ENCODE measurements around the gene VWA5B2. TPM values are rescaled to one million over a fixed set of nuclear protein-coding genes. Genes with fewer than 3 reads are reported as not detected.

VWA5B2 gene
- total and polyA plus RNA-seq, 2 of the 4 experiments (the other 2 are of a cell fraction) = not detected

GRCh38 chr3:184239708-184240107 is 10.3 kb downstream of the VWA5B2 start:
- ChIA-PET CTCF (interaction anchor here (0.6 to 3.1 kb wide), 2 partner anchors 10 to 12 kb away, joined by 4 to 10 read pairs; partner anchors contain the start of gene VWA5B2), POLR2A (ENCODE audit: unreplicated experiment) (no interaction called here)
- Histone ChIP-seq H4K91ac (ENCODE audit: insufficient read depth, low read depth, low read length) (no peak overlapping the region), H3K27ac (ENCODE audit: insufficient read depth, low read length) (no peak overlapping the region), H4K20me1 (ENCODE audit: insufficient read depth, low read length) (peaks cover 14% of the 10 kb centered on the region), H3K4ac (ENCODE audit: low read depth, low read length) (no peak overlapping the region), H2AK9ac (replicated peaks; ENCODE audit: low read depth, low read length, poor library complexity) (no peak overlapping the region), H3K18ac (ENCODE audit: low read depth, low read length) (no peak overlapping the region), H3K9ac (ENCODE audit: low read depth, low read length) (no peak overlapping the region), H3K4me3 (ENCODE audit: insufficient read depth, low read depth, low read length) (no peak overlapping the region), H3K14ac (replicated peaks; ENCODE audit: low read depth, low read length) (no peak overlapping the region), H3K9me3 (ENCODE audit: control insufficient read depth, insufficient read depth, low read length) (no peaks in the 10 kb centered on the region), H3K4me2 (ENCODE audit: low read depth, low read length) (no peak overlapping the region), H2BK20ac (ENCODE audit: low read depth, low read length) (no peak overlapping the region), H2BK120ac (ENCODE audit: low read depth, low read length) (no peak overlapping the region), H2AK5ac (ENCODE audit: low read depth, low read length) (no peak overlapping the region), H3K27me3 (ENCODE audit: control insufficient read depth, insufficient read depth, low read length) (peaks cover 14% of the 10 kb centered on the region; the same call in 1 of the 2 replicates), H3K36me3 (ENCODE audit: control insufficient read depth, insufficient read depth, low read length) (peaks cover 23% of the 10 kb centered on the region), H3K79me1 (ENCODE audit: low read depth in 1 of 2, low read length in 2 of 2) (no peaks in the 10 kb centered on the region), H3K4me1 (ENCODE audit: control insufficient read depth, insufficient read depth, low read length) (no peaks in the 10 kb centered on the region), H3K9me1 (ENCODE audit: insufficient read depth, low read length) (no peaks in the 10 kb centered on the region), H2AFZ (replicated peaks; ENCODE audit: low read length, poor library complexity) (no peak overlapping the region), H4K8ac (ENCODE audit: low read depth in 2 of 2, low read length in 2 of 2) (no peak overlapping the region), H2BK15ac (ENCODE audit: low read depth, low read length) (no peak overlapping the region), H2BK5ac (ENCODE audit: low read depth, low read length, poor library complexity, severe bottlenecking) (no peak overlapping the region), H3K23ac (ENCODE audit: low read depth, low read length) (no peak overlapping the region), H4K5ac (ENCODE audit: low read depth, low read length) (no peak overlapping the region), H3K56ac (ENCODE audit: extremely low read depth, insufficient read depth, low read length) (no peak overlapping the region)
- TF ChIP-seq POLR2A (IDR thresholded peaks at IDR 0.05; ENCODE audit: low read depth, low read length) (no peak), NFE2L2 (IDR thresholded peaks at IDR 0.05; ENCODE audit: low read depth, low read length) (no peak), MXI1 (IDR thresholded peaks at IDR 0.05; ENCODE audit: borderline replicate concordance, low read depth, low read length) (no peak), RCOR1 (IDR thresholded peaks at IDR 0.05; ENCODE audit: insufficient replicate concordance, low read length) (no peak), CEBPB (IDR thresholded peaks at IDR 0.05; ENCODE audit: low read depth, low read length) (no peak), CTCF (conservative IDR thresholded peaks at IDR 0.05; ENCODE audit: low read depth, low read length) (no peak), MAZ (IDR thresholded peaks at IDR 0.05; ENCODE audit: borderline replicate concordance, low read depth, low read length) (no peak), CHD1 (IDR thresholded peaks at IDR 0.05; ENCODE audit: low read depth, low read length) (no peak), BHLHE40 (IDR thresholded peaks at IDR 0.05; ENCODE audit: low read depth, low read length) (no peak), RAD21 (IDR thresholded peaks at IDR 0.05; ENCODE audit: low read length) (no peak), FOS (IDR thresholded peaks at IDR 0.05; ENCODE audit: low read depth, low read length) (no peak)
- intact Hi-C loops (cut with micrococcal nuclease) (no loop called here), dilution Hi-C loops (cut with HindIII; ENCODE audit: low sequenced_read_pairs, unreplicated experiment) (no loop called here), in situ Hi-C loops (cut with MboI; ENCODE audit: low sequenced_read_pairs) (no loop called here)
- no TSS peak for BruUV-seq (replicated peaks)
- DNase-seq = no peak
- WGBS, 2 experiments (ENCODE audit: extremely low coverage in 2 of 2, insufficient read length in 1 of 2) = no CpG with 5 or more reads among the region's 7 CpGs
- ATAC-seq (ENCODE audit: low read depth) = no peak
